ENCODE measurements around the gene RAPGEF5.

RAPGEF5 gene

DNA sequence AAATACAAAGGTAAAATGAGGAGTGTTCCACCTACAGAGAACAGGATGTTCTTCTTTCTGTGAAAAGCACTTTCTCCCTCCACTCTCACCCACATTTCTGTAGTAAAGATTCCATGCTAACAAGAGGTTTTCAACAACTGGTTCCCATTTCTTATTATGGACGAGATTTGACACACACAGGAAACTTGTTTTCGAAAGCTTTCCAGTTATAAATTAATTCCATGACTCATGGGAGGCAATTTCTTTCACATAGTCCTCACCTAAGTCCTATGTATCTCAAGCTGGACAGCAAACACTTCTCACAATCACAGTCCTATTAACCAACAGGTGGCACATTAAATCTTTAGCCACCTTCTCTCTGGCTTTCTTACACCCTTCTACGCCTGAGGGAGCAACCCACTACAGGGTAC is 24.5 kb downstream of the RAPGEF5 start:
- Mint-ChIP-seq H3K9me3 (no peaks in the 10 kb centered on the region), H3K36me3 (ENCODE audit: low read depth) (no peaks in the 10 kb centered on the region), H3K4me3 (no peak overlapping the region), H3K4me1 (peaks cover 15% of the 10 kb centered on the region), H3K27me3 (ENCODE audit: low read depth) (peaks cover 4% of the 10 kb centered on the region), H3K27ac (peak overlapping the region in 1 of 3 experiments; percentile 54)
- TF ChIP-seq, protein P1, sequence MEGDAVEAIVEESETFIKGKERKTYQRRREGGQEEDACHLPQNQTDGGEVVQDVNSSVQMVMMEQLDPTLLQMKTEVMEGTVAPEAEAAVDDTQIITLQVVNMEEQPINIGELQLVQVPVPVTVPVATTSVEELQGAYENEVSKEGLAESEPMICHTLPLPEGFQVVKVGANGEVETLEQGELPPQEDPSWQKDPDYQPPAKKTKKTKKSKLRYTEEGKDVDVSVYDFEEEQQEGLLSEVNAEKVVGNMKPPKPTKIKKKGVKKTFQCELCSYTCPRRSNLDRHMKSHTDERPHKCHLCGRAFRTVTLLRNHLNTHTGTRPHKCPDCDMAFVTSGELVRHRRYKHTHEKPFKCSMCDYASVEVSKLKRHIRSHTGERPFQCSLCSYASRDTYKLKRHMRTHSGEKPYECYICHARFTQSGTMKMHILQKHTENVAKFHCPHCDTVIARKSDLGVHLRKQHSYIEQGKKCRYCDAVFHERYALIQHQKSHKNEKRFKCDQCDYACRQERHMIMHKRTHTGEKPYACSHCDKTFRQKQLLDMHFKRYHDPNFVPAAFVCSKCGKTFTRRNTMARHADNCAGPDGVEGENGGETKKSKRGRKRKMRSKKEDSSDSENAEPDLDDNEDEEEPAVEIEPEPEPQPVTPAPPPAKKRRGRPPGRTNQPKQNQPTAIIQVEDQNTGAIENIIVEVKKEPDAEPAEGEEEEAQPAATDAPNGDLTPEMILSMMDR (IDR thresholded peaks at IDR 0.05; ENCODE audit: unreplicated experiment in 3 of 3): no peak

DNA sequence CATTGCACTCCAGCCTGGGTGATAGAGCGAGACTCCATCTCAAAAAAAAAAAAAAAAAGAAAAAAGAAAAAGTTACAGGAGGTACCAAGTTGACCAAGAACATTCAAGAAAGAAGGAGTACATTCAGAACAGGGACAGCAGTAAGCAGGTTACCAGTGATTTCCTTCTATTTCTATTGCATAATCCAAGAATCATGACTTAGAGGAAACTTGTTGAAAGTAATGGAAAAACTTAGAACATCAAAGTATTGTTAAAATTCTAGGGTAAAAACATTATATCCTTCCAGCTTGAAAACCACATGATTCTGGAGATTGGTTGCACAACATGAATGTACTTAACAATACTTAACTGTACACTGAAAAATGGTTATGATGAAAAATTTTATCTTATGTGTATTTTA is 25.2 kb downstream of the RAPGEF5 start:
- Mint-ChIP-seq H3K4me1 (peaks cover 15% of the 10 kb centered on the region), H3K27me3 (ENCODE audit: low read depth) (peaks cover 4% of the 10 kb centered on the region), H3K9me3 (no peaks in the 10 kb centered on the region), H3K36me3 (ENCODE audit: low read depth) (no peaks in the 10 kb centered on the region), H3K27ac (no peak overlapping the region), H3K4me3 (no peak overlapping the region)
- TF ChIP-seq, protein P1 (IDR thresholded peaks at IDR 0.05; ENCODE audit: unreplicated experiment in 3 of 3): no peak

DNA sequence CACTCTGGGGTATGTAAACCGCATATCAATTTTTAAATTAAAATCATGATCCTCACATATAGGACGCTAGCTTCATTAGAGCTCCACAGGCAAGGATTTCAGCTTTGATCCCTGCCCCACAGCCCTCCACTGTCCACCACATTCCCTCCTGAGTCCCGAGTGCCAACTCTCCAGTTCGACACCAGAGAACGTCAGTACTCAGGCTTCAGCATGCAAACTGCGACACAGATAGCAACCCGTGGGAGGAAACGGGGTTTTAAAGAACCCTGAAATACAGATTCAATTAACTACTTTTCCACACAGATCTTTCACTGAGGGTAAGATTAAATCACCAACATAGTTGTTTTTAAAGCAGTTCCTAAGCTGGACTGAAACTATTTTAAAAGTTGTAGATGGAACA is 26.1 kb downstream of the RAPGEF5 start:
- no peak overlapping the region for H3K27ac Mint-ChIP-seq
- H3K4me1 Mint-ChIP-seq: peaks cover 15% of the 10 kb centered on the region
- no peaks in the 10 kb centered on the region for H3K36me3 Mint-ChIP-seq (ENCODE audit: low read depth)
- H3K4me3 Mint-ChIP-seq: no peak overlapping the region
- H3K27me3 Mint-ChIP-seq (ENCODE audit: low read depth): peaks cover 2% of the 10 kb centered on the region
- TF ChIP-seq, protein P1 (IDR thresholded peaks at IDR 0.05; ENCODE audit: unreplicated experiment in 3 of 3): no peak
- no peaks in the 10 kb centered on the region for H3K9me3 Mint-ChIP-seq

DNA sequence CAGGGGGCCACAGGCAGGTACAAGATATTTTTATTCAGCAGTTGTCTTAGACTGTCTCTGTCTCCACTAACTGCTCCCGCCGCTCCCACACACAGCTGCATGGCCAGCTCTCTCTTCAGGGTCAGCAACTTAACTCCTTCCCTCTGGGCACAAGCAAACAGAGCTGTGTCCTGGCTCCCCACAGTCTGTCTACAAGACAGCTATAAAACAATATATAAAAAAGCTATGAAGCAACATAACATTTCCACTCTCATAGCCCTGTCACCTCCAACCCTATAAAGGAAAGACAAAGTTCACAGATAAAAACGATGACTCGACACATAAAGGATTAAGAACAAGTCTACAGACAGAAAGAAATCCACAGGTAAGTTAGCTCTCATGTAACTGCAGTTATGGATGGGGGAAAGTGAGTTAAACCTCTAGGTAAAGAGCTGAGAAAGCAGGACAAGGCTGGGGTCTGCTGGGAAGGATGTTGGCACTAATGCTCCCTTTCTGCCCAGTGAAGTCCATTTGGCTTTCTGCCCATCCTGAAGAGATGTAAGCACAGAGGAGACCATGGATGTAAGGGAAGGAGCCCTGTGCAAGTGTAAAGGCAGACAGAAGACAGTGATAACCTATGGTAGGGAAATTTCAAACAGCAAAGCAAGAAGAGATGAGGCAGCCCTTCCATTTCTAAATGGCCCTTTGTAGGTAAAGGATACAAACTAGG is 27.0 kb downstream of the RAPGEF5 start:
- Mint-ChIP-seq H3K4me1 (peaks cover 15% of the 10 kb centered on the region), H3K27me3 (ENCODE audit: low read depth) (no peaks in the 10 kb centered on the region), H3K4me3 (no peak overlapping the region), H3K9me3 (no peaks in the 10 kb centered on the region), H3K36me3 (ENCODE audit: low read depth) (no peaks in the 10 kb centered on the region), H3K27ac (peak overlapping the region; percentile 28 to 53 (median 46))
- TF ChIP-seq, protein P1 (IDR thresholded peaks at IDR 0.05; ENCODE audit: unreplicated experiment in 3 of 3): no peak

DNA sequence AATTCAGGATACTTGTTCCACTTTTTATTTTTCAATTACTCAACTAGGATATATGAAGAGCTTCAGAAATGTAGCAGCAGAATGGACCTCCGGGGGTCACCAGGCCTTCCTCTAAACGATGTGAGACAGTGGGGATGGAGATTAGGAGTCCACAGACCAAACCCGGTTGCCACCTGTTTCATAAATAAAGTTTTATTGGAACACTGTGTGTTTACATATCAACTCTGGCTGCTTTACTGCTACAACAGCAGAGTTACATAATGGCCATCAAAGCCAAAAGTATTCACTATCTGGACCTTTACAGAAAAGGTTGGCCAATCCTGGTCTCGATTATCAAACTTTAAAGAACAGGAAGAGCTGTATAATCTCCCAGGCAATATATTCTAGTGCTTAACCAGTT is 30.8 kb downstream of the RAPGEF5 start:
- H3K27ac Mint-ChIP-seq: no peak overlapping the region
- no peaks in the 10 kb centered on the region for H3K36me3 Mint-ChIP-seq (ENCODE audit: low read depth)
- TF ChIP-seq, protein P1 (IDR thresholded peaks at IDR 0.05; ENCODE audit: unreplicated experiment in 3 of 3): no peak
- H3K4me3 Mint-ChIP-seq: no peak overlapping the region
- H3K4me1 Mint-ChIP-seq: peaks cover 15% of the 10 kb centered on the region
- H3K9me3 Mint-ChIP-seq: no peaks in the 10 kb centered on the region
- H3K27me3 Mint-ChIP-seq (ENCODE audit: low read depth): peaks cover 3% of the 10 kb centered on the region

DNA sequence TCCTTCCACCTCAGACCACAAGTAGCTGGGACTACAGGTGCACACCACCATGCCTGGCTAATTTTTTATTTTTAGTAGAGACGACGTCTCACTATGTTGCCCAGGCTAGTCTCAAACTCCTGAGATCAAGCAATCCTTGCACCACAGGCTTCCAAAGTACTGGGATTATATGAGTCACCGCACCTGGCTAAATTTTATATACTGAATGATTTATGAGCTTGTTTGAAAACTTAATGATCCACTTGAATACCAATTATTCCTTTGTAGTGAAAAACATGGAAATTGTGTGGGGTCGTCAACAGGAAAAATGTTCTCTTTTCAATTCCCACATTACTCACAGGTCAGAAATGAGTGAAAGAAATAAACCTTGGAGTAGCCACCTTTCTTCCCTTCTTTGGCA is 31.3 kb downstream of the RAPGEF5 start:
- Mint-ChIP-seq H3K9me3 (no peaks in the 10 kb centered on the region), H3K27me3 (ENCODE audit: low read depth) (peaks cover 3% of the 10 kb centered on the region), H3K4me1 (peaks cover 17% of the 10 kb centered on the region), H3K27ac (no peak overlapping the region), H3K36me3 (ENCODE audit: low read depth) (no peaks in the 10 kb centered on the region), H3K4me3 (no peak overlapping the region)
- TF ChIP-seq, protein P1 (IDR thresholded peaks at IDR 0.05; ENCODE audit: unreplicated experiment in 3 of 3): no peak
